OCI-LY1 (cell line): ENCODE measurements around the gene HLA-A.

Source experiments
- H2AFZ ChIP-seq: fragments of 200-600 bp; sonication (generic), shearing (Covaris generic); 2 replicates; pipeline ENCODE4 v1.6.0; 2014; ENCODE audit warnings: antibody characterized with exemption, mild to moderate bottlenecking, low read length
- H3F3A ChIP-seq: fragments of 200-600 bp; sonication (generic), shearing (Covaris generic); 2 replicates; pipeline ENCODE4 v1.6.0; 2014; ENCODE audit warnings: mild to moderate bottlenecking, antibody characterized with exemption, low read length, moderate library complexity; ENCODE audit not compliant: insufficient read depth
- H3K27ac ChIP-seq: fragments of 200-600 bp; sonication (generic); 2 replicates; pipeline ENCODE4 v1.5.1; 2014; ENCODE audit warnings: low read length, mixed run types, mild to moderate bottlenecking, low read depth; ENCODE audit not compliant: poor library complexity, severe bottlenecking
- H3K27me3 ChIP-seq: fragments of 200-600 bp; sonication (generic); 2 replicates; pipeline ENCODE4 v1.6.0; 2014; ENCODE audit warnings: antibody characterized with exemption, mild to moderate bottlenecking, low read length, moderate library complexity; ENCODE audit not compliant: insufficient read depth
- H3K36me3 ChIP-seq: fragments of 200-600 bp; sonication (generic); 2 replicates; pipeline ENCODE4 v1.6.1; 2014; ENCODE audit warnings: mild to moderate bottlenecking, antibody characterized with exemption, low read length, moderate library complexity, mixed read lengths; ENCODE audit not compliant: insufficient read depth
- H3K4me1 ChIP-seq: fragments of 200-600 bp; sonication (generic); 2 replicates; pipeline ENCODE4 v1.5.1; 2014; ENCODE audit warnings: mild to moderate bottlenecking, low read length, moderate library complexity; ENCODE audit not compliant: insufficient read depth, severe bottlenecking
- H3K4me2 ChIP-seq: fragments of 200-600 bp; sonication (generic), shearing (Covaris generic); 2 replicates; pipeline ENCODE4 v1.6.1; 2014; ENCODE audit warnings: low read length
- H3K4me3 ChIP-seq: fragments of 200-600 bp; sonication (generic); 2 replicates; pipeline ENCODE4 v1.5.1; 2014; ENCODE audit warnings: low read length, low read depth, mild to moderate bottlenecking, mixed read lengths; ENCODE audit not compliant: poor library complexity, severe bottlenecking
- H3K79me2 ChIP-seq: fragments of 200-600 bp; shearing (Covaris generic); 2 replicates; pipeline ENCODE4 v1.6.1; 2016; ENCODE audit warnings: mixed run types, low read length, mixed read lengths; ENCODE audit not compliant: insufficient read depth
- H3K9ac ChIP-seq: fragments of 200-600 bp; sonication (generic), shearing (Covaris generic); 2 replicates; pipeline ENCODE4 v1.6.1; 2014; ENCODE audit warnings: mild to moderate bottlenecking, low read length, mixed read lengths
- H3K9me2 ChIP-seq: fragments of 200-600 bp; sonication (generic), shearing (Covaris generic); 2 replicates; pipeline ENCODE4 v1.6.1; 2014; ENCODE audit warnings: low read depth, mild to moderate bottlenecking, low read length, mixed read lengths
- H3K9me3 ChIP-seq: fragments of 200-600 bp; shearing (Covaris generic); 2 replicates; pipeline ENCODE4 v1.6.1; 2014; ENCODE audit warnings: low read length, mixed read lengths
- H4K20me1 ChIP-seq: fragments of 200-600 bp; sonication (generic), shearing (Covaris generic); 2 replicates; pipeline ENCODE4 v1.6.0; 2016; ENCODE audit warnings: mild to moderate bottlenecking, low read length; ENCODE audit not compliant: insufficient read depth
- CTCF ChIP-seq: fragments of 200-600 bp; sonication (generic), shearing (Covaris generic); IDR thresholded peaks from 2 replicates; pipeline ENCODE4 v1.5.1; 2017; ENCODE audit warnings: mild to moderate bottlenecking, antibody characterized with exemption, low read length, moderate library complexity, mixed read lengths
- EZH2 ChIP-seq: fragments of 200-600 bp; sonication (generic), shearing (Covaris generic); IDR thresholded peaks from 2 replicates; pipeline ENCODE4 v1.8.0; 2017; ENCODE audit warnings: borderline replicate concordance, mixed run types, mild to moderate bottlenecking, antibody characterized with exemption, low read length, moderate library complexity, mixed read lengths

The HLA-A gene

GRCh38 chr6:29958046-29958445 is 15.7 kb downstream of the HLA-A start:
- no peaks in the 10 kb centered on the region for H3F3A ChIP-seq
- no peak overlapping the region for H2AFZ ChIP-seq
- H4K20me1 ChIP-seq, result no peaks in the 10 kb centered on the region
- H3K4me2 ChIP-seq, result no peak overlapping the region
- H3K9me2 ChIP-seq, result no peaks in the 10 kb centered on the region
- H3K4me3 ChIP-seq, result no peak overlapping the region
- no peaks in the 10 kb centered on the region for H3K4me1 ChIP-seq
- no peaks in the 10 kb centered on the region; the same call in 1 of the 2 replicates for H3K36me3 ChIP-seq
- no peaks in the 10 kb centered on the region for H3K9me3 ChIP-seq
- no peaks in the 10 kb centered on the region for H3K79me2 ChIP-seq
- H3K9ac ChIP-seq, result no peak overlapping the region
- H3K27ac ChIP-seq, result no peak overlapping the region
- TF ChIP-seq EZH2 (no peak), CTCF (no peak)
- no peaks in the 10 kb centered on the region for H3K27me3 ChIP-seq

- no peaks in the 10 kb centered on the region for H3K9me2 ChIP-seq
- no peak overlapping the region for H3K9ac ChIP-seq
- H3K79me2 ChIP-seq, result no peaks in the 10 kb centered on the region
- H3F3A ChIP-seq, result no peaks in the 10 kb centered on the region
- H3K27ac ChIP-seq, result no peak overlapping the region
- H3K4me2 ChIP-seq, result no peak overlapping the region
- H4K20me1 ChIP-seq, result no peaks in the 10 kb centered on the region
- TF ChIP-seq EZH2, result no peak
- no peak for TF ChIP-seq CTCF
- no peaks in the 10 kb centered on the region; the same call in 1 of the 2 replicates for H3K36me3 ChIP-seq
- H3K27me3 ChIP-seq, result no peaks in the 10 kb centered on the region
- H3K4me3 ChIP-seq, result no peak overlapping the region
- H2AFZ ChIP-seq, result no peak overlapping the region
- no peaks in the 10 kb centered on the region for H3K9me3 ChIP-seq
- no peaks in the 10 kb centered on the region for H3K4me1 ChIP-seq
These were observed 16.6 kb downstream of the HLA-A start for GRCh38 chr6:29958921-29959320.

DNA sequence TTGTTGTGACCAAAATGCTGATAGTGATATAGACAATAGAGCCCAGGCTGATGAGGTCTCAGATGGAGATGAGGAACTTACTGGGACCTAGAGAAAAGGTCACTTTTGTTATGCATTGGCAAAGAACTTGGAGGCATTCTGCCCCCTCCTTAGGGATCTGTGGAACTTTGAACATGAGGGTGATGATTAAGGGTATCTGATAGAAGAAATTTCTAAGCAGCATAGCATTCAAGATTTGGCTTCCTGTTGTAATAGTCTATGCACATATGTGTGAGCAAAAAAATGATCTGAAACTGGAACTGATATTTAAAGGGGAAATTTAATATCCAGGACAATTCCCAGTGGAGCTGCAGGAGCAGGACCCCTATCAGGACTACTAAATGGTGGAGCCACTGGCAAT is 17.1 kb downstream of the HLA-A start:
- no peaks in the 10 kb centered on the region for H3K27me3 ChIP-seq
- H4K20me1 ChIP-seq, result no peaks in the 10 kb centered on the region
- H3K9ac ChIP-seq, result no peak overlapping the region
- H3K4me1 ChIP-seq, result peaks cover 5% of the 10 kb centered on the region
- no peaks in the 10 kb centered on the region for H3K9me3 ChIP-seq
- no peaks in the 10 kb centered on the region for H3K9me2 ChIP-seq
- TF ChIP-seq EZH2 (no peak), CTCF (no peak)
- no peaks in the 10 kb centered on the region; the same call in 1 of the 2 replicates for H3K36me3 ChIP-seq
- no peak overlapping the region for H2AFZ ChIP-seq
- no peak overlapping the region for H3K4me3 ChIP-seq
- H3K79me2 ChIP-seq, result no peaks in the 10 kb centered on the region
- H3K27ac ChIP-seq, result no peak overlapping the region
- H3K4me2 ChIP-seq, result no peak overlapping the region
- H3F3A ChIP-seq, result no peaks in the 10 kb centered on the region
